HEK293T (cell line): ENCODE data around the gene CCL22.

ENCODE experiments used
- ARNT ChIP-seq: fragments of 450-650 bp; IDR thresholded peaks from 2 replicates; pipeline ENCODE4 v1.6.1; 2017; ENCODE audit warnings: mild to moderate bottlenecking
- BHLHE40 ChIP-seq: fragments of 450-650 bp; IDR thresholded peaks from 2 replicates; pipeline ENCODE4 v1.6.1; 2016; ENCODE audit warnings: mild to moderate bottlenecking, moderate library complexity, borderline replicate concordance
- CTBP1 ChIP-seq: fragments of 450-650 bp; IDR thresholded peaks from 2 replicates; pipeline ENCODE4 v1.6.1; 2016; ENCODE audit warnings: borderline replicate concordance
- ELF4 ChIP-seq: fragments of 450-650 bp; IDR thresholded peaks from 2 replicates; pipeline ENCODE4 v1.6.1; 2017; ENCODE audit warnings: antibody characterized with exemption
- FOXA1 ChIP-seq: fragments of 450-650 bp; IDR thresholded peaks from 2 replicates; pipeline ENCODE4 v1.6.1; 2016; ENCODE audit warnings: mild to moderate bottlenecking
- FOXK2 ChIP-seq: fragments of 450-650 bp; IDR thresholded peaks from 2 replicates; pipeline ENCODE4 v1.6.1; 2016; ENCODE audit warnings: mild to moderate bottlenecking
- FOXM1 ChIP-seq: fragments of 450-650 bp; IDR thresholded peaks from 2 replicates; pipeline ENCODE4 v1.6.1; 2017; ENCODE audit warnings: mild to moderate bottlenecking, borderline replicate concordance
- L3MBTL2 ChIP-seq: fragments of 450-650 bp; conservative IDR thresholded peaks from 2 replicates; pipeline ENCODE4 v1.6.1; 2016; ENCODE audit warnings: mild to moderate bottlenecking
- LEF1 ChIP-seq: fragments of 450-650 bp; IDR thresholded peaks from 2 replicates; pipeline ENCODE4 v1.6.1; 2017; ENCODE audit warnings: mild to moderate bottlenecking, borderline replicate concordance
- NFRKB ChIP-seq: fragments of 450-650 bp; IDR thresholded peaks from 2 replicates; pipeline ENCODE4 v1.6.1; 2016; ENCODE audit warnings: mild to moderate bottlenecking, moderate library complexity
- PKNOX1 ChIP-seq: fragments of 450-650 bp; IDR thresholded peaks from 2 replicates; pipeline ENCODE4 v1.6.1; 2016
- SP1 ChIP-seq: fragments of 450-650 bp; IDR thresholded peaks from 2 replicates; pipeline ENCODE4 v1.6.1; 2017
- TARDBP ChIP-seq: fragments of 450-650 bp; IDR thresholded peaks from 2 replicates; pipeline ENCODE4 v1.6.1; 2016
- ZNF384 ChIP-seq: fragments of 450-650 bp; IDR thresholded peaks from 2 replicates; pipeline ENCODE4 v1.6.1; 2016

GRCh38 chr16:57361404-57361803, 2.8 kb downstream of the CCL22 start:
- TF ChIP-seq ELF4 = no peak
- no peak for TF ChIP-seq PKNOX1
- TF ChIP-seq BHLHE40 = no peak
- TF ChIP-seq NFRKB = no peak
- TF ChIP-seq FOXK2 = no peak
- no peak for TF ChIP-seq SP1
- no peak for TF ChIP-seq L3MBTL2
- no peak for TF ChIP-seq CTBP1
- TF ChIP-seq FOXA1 = no peak
- no peak for TF ChIP-seq ZNF384
- no peak for TF ChIP-seq LEF1
- no peak for TF ChIP-seq FOXM1
- no peak for TF ChIP-seq TARDBP
- no peak for TF ChIP-seq ARNT
